DMS53 treated with DMSO at 0.1 percent for 48 hours (cell line): Measurements from ENCODE around the gene P4HA1.
"Not testable (repeated sequence)": the region's sequence is repeated elsewhere in the genome, so short reads cannot be mapped to it uniquely, and the experiment has no call there.

Experiments
- DNase-seq: peaks from one replicate; lab custom pipeline; 2025; ENCODE audit not compliant: unreplicated experiment; lab: John Stamatoyannopoulos, UW

The P4HA1 gene

GRCh38 chr10:73096449-73097304 lies at the start of gene P4HA1:
P4HA1 (minus strand) TSS chr10:73096866; CDS start chr10:73074883, 21,983 bp downstream.
- peak; percentile 99 for DNase-seq

DNA sequence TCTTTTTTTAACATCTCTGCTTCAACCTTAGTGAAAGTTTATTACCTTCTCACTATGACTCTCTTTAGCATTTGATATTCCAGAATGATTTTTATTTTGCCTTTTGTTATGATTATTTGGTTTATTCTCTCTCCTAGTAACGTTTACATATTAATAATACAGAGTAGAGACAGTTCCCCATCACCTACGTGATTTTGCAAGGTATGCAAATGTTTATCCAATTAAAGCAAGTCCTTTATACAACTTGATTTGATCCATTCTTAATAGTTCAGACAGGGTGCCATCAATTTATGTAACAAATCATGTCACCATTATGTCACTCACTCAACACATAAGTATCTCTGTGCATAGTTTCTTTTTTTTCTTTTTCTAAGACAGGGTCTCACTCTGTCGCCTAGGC lies 44.9 kb upstream of the P4HA1 start:
- DNase-seq = no peak

DNA sequence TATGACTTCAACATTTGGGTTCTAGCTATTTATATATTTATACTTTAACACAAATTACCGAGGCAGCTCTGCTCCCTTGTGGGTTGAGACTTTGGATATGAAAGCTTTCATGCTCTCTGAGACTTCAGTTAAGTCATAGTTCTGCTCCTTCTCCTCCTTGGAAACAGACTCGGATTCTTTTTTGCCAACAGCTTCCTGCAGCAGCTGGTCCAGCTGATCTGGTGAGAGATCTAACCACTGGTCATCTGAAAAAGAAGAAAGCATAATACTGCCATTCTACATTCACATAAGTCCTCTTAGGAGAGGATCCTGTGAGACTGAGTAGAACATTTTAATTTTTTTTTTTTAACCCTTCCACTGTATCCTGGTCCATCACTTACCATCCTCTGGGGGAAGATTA lies 42.6 kb upstream of the P4HA1 start:
- DNase-seq = no peak

DNA sequence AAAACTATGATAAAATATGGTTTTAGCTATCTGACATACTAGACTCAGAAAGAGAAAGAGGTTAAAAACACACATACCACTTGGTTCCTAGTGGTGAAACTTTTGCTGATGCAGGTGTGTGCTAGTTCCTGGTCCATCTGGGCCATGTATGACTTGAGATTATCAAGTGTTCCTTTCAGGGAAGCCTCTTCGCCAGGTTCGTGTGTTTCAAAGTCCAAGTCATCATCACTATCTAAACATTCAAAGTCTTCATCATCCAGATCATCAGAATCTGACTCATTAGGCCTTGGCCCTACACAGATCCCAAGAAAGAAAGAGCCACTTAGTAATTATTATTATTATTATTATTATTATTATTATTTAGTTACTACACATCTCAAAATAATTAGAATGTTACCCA lies 40.0 kb upstream of the P4HA1 start:
- no peak for DNase-seq

DNA sequence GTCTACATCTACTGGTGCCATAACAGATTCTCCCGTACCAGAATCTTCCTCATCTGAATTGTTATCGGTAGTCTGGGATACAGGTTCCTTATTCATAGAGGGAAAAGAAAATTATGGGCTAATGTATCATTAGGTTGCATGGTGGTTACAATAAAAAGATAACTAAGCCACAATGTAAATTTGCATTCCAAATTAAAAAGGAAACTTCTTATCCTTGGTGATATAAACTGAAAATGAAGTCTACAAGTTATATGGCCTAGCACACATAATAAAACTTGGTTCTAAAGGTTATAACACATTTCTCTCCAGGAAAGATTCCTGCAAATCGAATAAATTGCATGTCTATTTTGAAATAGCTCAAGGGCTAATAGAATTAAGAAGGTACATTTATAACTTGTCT lies 38.1 kb upstream of the P4HA1 start:
- DNase-seq = no peak

GRCh38 chr10:73131913-73132686 lies 35.4 kb upstream of the P4HA1 start:
- DNase-seq = no peak

DNA sequence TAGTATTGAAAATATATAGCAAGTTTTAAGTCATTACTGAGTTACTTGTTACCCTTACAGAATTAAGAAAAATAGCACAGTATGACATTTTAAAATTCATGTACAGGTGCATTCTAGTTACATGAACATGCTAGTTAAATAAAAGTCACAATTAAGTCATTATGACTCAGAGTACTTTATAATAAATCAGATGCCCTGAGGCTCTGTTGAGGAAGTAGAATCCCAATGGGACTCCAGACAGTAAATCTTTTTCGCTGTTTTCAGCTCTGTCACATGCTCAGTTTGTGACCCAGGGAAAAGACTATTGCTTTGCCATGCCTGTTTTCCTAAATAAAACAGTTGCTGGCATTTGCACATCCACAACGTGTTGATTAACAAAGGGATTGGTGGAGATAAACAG lies 34.6 kb upstream of the P4HA1 start:
- DNase-seq = no peak

DNA sequence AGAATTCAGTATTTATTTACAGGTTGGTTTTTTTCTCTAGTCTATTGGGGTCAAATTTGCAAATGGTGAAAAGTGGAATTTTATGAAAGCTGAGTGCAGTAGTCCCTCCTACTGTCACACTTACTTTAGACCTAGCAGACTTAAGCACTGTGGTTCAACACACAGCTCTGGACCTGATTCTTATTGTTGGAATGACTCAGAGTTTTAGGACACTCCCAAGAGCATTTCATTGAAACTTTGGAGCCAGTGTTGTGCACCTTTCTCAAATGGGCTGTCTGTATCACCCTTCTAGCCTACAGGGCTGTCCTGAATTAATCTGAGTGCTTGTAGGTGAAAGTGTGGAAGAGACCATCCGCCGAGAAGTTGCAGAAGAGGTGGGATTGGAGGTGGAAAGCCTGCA lies 29.7 kb upstream of the P4HA1 start:
- DNase-seq = no peak

GRCh38 chr10:73119952-73120351 lies 23.3 kb upstream of the P4HA1 start:
- no peak for DNase-seq

- no peak for DNase-seq
Measured at GRCh38 chr10:73119457-73119856, 22.8 kb upstream of the P4HA1 start.

DNA sequence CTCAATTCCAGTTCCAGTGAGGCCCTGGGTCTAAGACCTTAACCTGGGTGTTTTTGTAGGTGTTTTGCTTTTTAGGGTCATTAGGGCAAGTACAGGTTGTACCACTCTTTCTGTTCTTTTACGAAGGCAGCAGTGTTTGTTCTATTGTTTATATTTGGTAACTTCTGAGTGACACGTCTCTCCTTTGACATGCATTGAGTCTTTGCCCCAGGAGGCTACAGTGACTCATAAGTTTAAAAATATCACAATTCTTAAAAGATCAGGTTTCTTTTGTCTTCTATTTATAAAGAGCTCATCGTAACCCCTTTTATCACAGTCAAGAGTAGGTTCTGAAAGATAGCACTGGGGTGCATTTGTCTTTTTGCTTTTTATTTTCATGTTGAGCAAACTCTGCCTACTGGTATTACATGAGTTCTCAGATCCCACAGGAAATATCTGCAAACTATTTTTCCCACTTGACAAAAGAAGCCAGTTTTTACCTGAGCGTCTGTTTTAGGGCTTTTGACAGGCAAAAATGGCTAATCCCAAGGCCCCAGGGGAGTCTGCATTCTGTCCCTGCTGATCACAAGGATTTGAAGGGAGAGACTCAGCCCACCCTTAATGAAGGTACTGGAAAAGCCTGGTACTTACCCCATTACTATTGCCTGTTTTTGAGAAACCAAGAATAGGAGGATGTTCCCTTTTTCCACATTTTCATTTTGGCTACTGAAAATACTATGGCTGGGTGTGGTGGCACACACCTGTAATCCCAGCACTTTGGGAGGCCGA lies 21.5 kb upstream of the P4HA1 start:
- peak; percentile 62 for DNase-seq

DNA sequence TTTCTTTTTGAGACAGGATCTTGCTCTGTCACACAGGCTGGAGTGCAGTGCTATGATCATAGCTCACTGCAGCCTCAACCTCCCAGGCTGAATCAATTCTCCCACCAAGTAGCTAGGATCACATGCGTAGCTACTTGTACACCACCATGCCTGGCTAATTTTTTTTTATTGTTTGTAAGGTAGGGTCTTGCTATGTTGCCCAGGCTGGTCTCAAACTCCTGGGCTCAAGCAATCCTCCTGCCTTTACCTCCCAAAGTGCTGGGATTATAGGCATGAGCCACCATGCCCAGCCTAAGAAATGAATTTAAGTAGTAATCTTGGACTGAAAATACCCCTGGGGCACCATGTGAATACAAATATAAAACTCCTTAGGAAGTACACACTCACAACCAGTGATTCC lies 19.4 kb upstream of the P4HA1 start:
- DNase-seq = no peak

- DNase-seq = no peak
Measured at GRCh38 chr10:73113551-73113950, 16.9 kb upstream of the P4HA1 start.

DNA sequence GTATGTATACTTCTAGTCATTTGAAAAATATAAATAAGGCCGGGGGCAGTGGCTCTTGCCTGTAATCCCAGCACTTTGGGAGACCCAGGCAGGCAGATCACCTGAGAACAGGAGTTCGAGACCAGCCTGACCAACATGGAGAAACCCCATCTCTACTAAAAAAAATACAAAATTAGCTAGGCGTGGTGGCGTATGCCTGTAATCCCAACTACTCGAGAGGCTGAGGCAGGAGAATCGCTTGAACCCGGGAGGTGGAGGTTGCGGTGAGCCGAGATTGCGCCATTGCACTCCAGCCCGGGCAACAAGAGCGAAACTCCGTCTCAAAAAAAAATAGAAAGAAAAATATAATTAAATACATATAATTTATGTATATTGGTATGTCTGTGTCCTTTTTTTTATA lies 15.4 kb upstream of the P4HA1 start:
- not testable (repeated sequence) for DNase-seq

- DNase-seq = peak; percentile 82
Measured at GRCh38 chr10:73110345-73110849, 13.7 kb upstream of the P4HA1 start, which contains the start of gene NUDT13. NUDT13 (plus strand) TSS chr10:73110455; CDS start chr10:73114366, 3,911 bp downstream.

DNA sequence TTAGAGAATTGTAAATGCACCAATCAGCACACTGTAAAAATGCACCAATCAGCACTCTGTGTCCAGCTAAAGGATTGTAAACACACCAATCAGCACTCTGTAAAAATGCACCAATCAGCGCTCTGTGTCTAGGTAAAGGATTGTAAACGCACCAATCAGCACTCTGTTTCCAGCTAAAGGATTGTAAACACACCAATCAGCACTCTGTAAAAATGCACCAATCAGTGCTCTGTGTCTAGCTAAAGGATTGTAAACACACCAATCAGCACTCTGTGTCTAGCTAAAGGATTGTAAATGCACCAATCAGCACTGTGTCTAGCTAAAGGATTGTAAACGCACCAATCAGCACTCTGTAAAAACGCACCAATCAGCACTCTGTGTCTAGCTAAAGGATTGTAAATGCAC lies 12.6 kb upstream of the P4HA1 start:
- DNase-seq = not testable (repeated sequence)

DNA sequence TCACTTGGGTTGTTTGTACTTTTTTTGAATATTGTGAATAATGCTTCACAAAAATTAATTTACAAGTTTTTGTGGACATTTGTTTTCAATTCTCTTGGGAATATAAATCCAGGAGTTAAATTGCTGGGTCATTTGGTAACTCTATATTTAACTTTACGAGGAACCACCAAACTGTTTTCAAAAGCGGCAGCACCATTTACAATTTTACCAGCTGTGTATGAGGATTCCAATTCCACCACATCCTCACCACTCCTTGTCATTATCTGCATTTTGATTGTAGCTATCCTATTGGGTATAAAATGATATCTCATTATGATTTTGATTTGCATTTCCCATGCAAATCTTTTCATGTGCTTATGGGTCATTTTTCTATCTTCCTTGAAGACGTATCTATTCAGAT lies 9.6 kb upstream of the P4HA1 start:
- DNase-seq = no peak

DNA sequence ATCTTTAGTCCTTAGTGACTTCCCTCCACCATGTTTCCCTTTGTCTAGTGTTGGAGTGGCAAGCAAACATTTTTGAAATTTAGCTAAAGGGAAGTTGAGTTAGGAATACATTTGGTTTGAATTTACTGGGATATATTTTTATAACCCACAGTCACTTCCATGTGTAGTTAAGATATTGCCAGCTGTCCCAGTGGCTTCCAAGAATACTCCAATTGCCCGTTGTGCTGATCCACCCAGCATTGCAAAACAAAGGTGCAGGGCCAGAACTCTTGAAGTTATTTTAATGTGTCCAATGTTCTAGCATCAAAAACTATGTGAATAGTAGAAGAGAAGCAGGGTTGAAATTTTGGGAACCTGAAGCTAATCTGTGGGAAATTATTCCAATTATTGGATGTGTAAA lies 2.5 kb upstream of the P4HA1 start:
- DNase-seq = no peak

- peak; percentile 44 for DNase-seq
Measured at GRCh38 chr10:73097305-73097670, 622 bp upstream of the P4HA1 start.

DNA sequence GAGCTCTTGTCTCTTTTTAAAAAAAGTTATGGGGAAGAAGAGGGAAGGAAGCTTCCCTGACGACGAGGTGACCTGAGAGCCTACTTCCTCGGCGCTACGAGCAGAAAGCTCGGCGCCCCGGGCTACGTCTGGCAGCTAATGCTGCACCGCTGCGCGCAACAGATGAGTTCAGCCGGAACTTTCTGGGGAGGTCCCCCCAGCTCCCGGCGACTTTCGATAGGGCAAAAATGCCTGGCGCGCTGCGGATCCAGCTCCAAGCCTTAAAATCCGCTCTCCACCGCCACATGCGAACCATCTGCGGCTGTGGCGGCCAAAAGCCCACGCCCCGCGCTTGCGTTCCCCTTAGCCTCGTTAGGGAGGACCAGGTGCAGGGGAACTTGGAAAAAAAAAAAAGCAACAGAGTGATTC lies 621 bp downstream of the P4HA1 start:
- DNase-seq = peak; percentile 39

- DNase-seq = no peak
Measured at GRCh38 chr10:73095481-73096021, 1.1 kb downstream of the P4HA1 start.
